H1 (cell line): Measurements from ENCODE around the gene LONP2. TPM values are rescaled to one million over a fixed set of nuclear protein-coding genes. Genes with fewer than 3 reads are reported as not detected.

Source experiments
- CTCF ChIA-PET: fragments of 300-600 bp; sonication (Branson Sonifier 250); formaldehyde crosslinking; loops from one replicate; lab custom pipeline; 2021; ENCODE audit not compliant: partially characterized antibody; lab: Charles Lee
- POLR2A ChIA-PET: fragments of 300-600 bp; sonication (Branson Sonifier 250); formaldehyde crosslinking; loops from one replicate; lab custom pipeline; 2021; ENCODE audit warnings: inconsistent platforms; ENCODE audit not compliant: partially characterized antibody; lab: Charles Lee
- DNase-seq, 2 experiments: peaks; one replicate each; pipeline versions ENCODE4 v3.0.0 to v3.0.0-alpha.2; 2010 to 2022; ENCODE audit warnings: low spot score in 2 of 2, low read depth in 1 of 2, mixed read lengths in 1 of 2
- FAIRE-seq: peaks from 2 replicates; lab custom pipeline; 2011; peaks lifted over from hg19 to GRCh38; lab: Jason Lieb, UNC
- H2AFZ ChIP-seq: 2 replicates; pipeline ENCODE4 v1.8.1; 2012; ENCODE audit warnings: low read length, inconsistent platforms
- H2AK5ac ChIP-seq: 2 replicates; pipeline ENCODE4 v1.6.1; 2013; ENCODE audit warnings: low read depth, low read length
- H2BK120ac ChIP-seq: replicated peaks from 2 replicates; pipeline ENCODE3; 2013; ENCODE audit warnings: low read depth, low read length, inconsistent platforms
- H2BK12ac ChIP-seq: 2 replicates; pipeline ENCODE4 v1.6.1; 2013; ENCODE audit warnings: low read depth, low read length
- H2BK15ac ChIP-seq: 2 replicates; pipeline ENCODE4 v1.6.1; 2013; ENCODE audit warnings: low read length
- H2BK20ac ChIP-seq: 2 replicates; pipeline ENCODE4 v1.6.1; 2013; ENCODE audit warnings: low read length
- H2BK5ac ChIP-seq: 2 replicates; pipeline ENCODE4 v1.6.1; 2013; ENCODE audit warnings: low read depth, low read length
- H3K14ac ChIP-seq: 2 replicates; pipeline ENCODE4 v1.6.1; 2013; ENCODE audit warnings: inconsistent platforms; ENCODE audit not compliant: insufficient read length
- H3K18ac ChIP-seq: 2 replicates; pipeline ENCODE4 v1.6.1; 2013; ENCODE audit warnings: low read length; ENCODE audit errors: extremely low read depth
- H3K23ac ChIP-seq: 2 replicates; pipeline ENCODE4 v1.6.1; 2013; ENCODE audit warnings: inconsistent platforms; ENCODE audit not compliant: insufficient read length
- H3K23me2 ChIP-seq: 2 replicates; pipeline ENCODE4 v1.6.1; 2013; ENCODE audit warnings: low read depth, low read length
- H3K27ac ChIP-seq: 2 replicates; pipeline ENCODE4 v1.6.1; 2011; ENCODE audit warnings: low read depth, low read length, inconsistent platforms
- H3K27me3 ChIP-seq, 4 experiments: replicated peaks in 1 of 4; 1 replicate in 1 of 4; 2 replicates in 3 of 4; pipeline versions ENCODE4 v1.6.1 to v1.8.1; 2011 to 2013; ENCODE audit warnings: low read length in 3 of 4, mild to moderate bottlenecking in 3 of 4, inconsistent platforms in 2 of 4, mixed read lengths in 2 of 4, moderate library complexity in 1 of 4; ENCODE audit not compliant: control insufficient read depth in 3 of 4, insufficient read depth in 3 of 4; ENCODE audit errors: extremely low read depth in 1 of 4
- H3K36me3 ChIP-seq, 4 experiments: 2 replicates each; pipeline versions ENCODE4 v1.6.1 to v1.8.1; 2011 to 2013; ENCODE audit warnings: mild to moderate bottlenecking in 4 of 4, low read length in 3 of 4, moderate library complexity in 2 of 4, control low read depth in 1 of 4, inconsistent platforms in 1 of 4; ENCODE audit not compliant: insufficient read depth in 4 of 4, control insufficient read depth in 2 of 4
- H3K4ac ChIP-seq: replicated peaks from 2 replicates; pipeline ENCODE3; 2013; ENCODE audit warnings: low read length, low read depth, mixed read lengths, inconsistent platforms; ENCODE audit not compliant: insufficient read length
- H3K4me1 ChIP-seq, 4 experiments: replicated peaks in 1 of 4; 1 replicate in 1 of 4; 2 replicates in 3 of 4; pipeline versions ENCODE4 v1.6.1 to v1.8.1; 2011 to 2013; ENCODE audit warnings: low read length in 3 of 4, inconsistent platforms in 2 of 4, mixed read lengths in 1 of 4; ENCODE audit not compliant: insufficient read depth in 4 of 4, control insufficient read depth in 3 of 4
- H3K4me2 ChIP-seq, 2 experiments: 2 replicates each; pipeline versions ENCODE4 v1.6.1 to v1.8.1; 2011 to 2013; ENCODE audit warnings: low read depth in 2 of 2, low read length in 2 of 2, control low read depth in 1 of 2, inconsistent platforms in 1 of 2, mild to moderate bottlenecking in 1 of 2; ENCODE audit not compliant: insufficient read depth in 1 of 2
- H3K4me3 ChIP-seq, 4 experiments: fragments of 200-600, 300-600 bp in 1 of 4; sonication (generic), shearing (Covaris generic), sonication (Bioruptor Twin) in 1 of 4; 2 replicates each; pipeline versions ENCODE4 v1.5.1 to v1.8.1; 2011 to 2016; ENCODE audit warnings: low read length in 4 of 4, low read depth in 3 of 4, control low read depth in 2 of 4, inconsistent platforms in 2 of 4, mild to moderate bottlenecking in 2 of 4, mixed read lengths in 1 of 4, moderate library complexity in 1 of 4; ENCODE audit not compliant: insufficient read depth in 2 of 4; ENCODE audit errors: extremely low read depth in 1 of 4
- H3K56ac ChIP-seq: replicated peaks from 2 replicates; pipeline ENCODE3; 2013; ENCODE audit warnings: low read depth, mild to moderate bottlenecking, mixed read lengths, low read length, inconsistent platforms; ENCODE audit not compliant: insufficient read length
- H3K79me1 ChIP-seq: 2 replicates; pipeline ENCODE4 v1.6.1; 2013; ENCODE audit warnings: low read depth, low read length, control low read depth
- H3K79me2 ChIP-seq, 2 experiments: 2 replicates each; pipeline versions ENCODE4 v1.6.1 to v1.8.1; 2012 to 2013; ENCODE audit warnings: low read length in 2 of 2, mild to moderate bottlenecking in 2 of 2, inconsistent platforms in 1 of 2; ENCODE audit not compliant: insufficient read depth in 2 of 2, control insufficient read depth in 1 of 2
- H3K9ac ChIP-seq, 4 experiments: replicated peaks in 1 of 4; 1 replicate in 1 of 4; 2 replicates in 3 of 4; pipeline versions ENCODE4 v1.6.1 to v1.8.1; 2011 to 2013; ENCODE audit warnings: low read depth in 3 of 4, low read length in 3 of 4, control low read depth in 2 of 4, mild to moderate bottlenecking in 2 of 4, moderate library complexity in 2 of 4, inconsistent platforms in 1 of 4; ENCODE audit errors: extremely low read depth in 1 of 4
- H3K9me3 ChIP-seq, 2 experiments: 2 replicates each; pipeline versions ENCODE4 v1.6.1 to v1.8.1; 2012 to 2013; ENCODE audit warnings: mild to moderate bottlenecking in 2 of 2, moderate library complexity in 2 of 2, control low read depth in 1 of 2, inconsistent platforms in 1 of 2, low read depth in 1 of 2, low read length in 1 of 2, mixed read lengths in 1 of 2; ENCODE audit not compliant: insufficient read depth in 2 of 2
- H4K20me1 ChIP-seq, 2 experiments: replicated peaks in 1 of 2; 2 replicates each; pipeline versions ENCODE3 to v1.8.1; 2011 to 2013; ENCODE audit warnings: inconsistent platforms in 2 of 2, low read length in 2 of 2, mild to moderate bottlenecking in 1 of 2; ENCODE audit not compliant: insufficient read depth in 2 of 2, control insufficient read depth in 1 of 2
- H4K5ac ChIP-seq: 2 replicates; pipeline ENCODE4 v1.6.1; 2013; ENCODE audit warnings: low read length, low read depth, mixed read lengths, inconsistent platforms; ENCODE audit not compliant: insufficient read length
- H4K8ac ChIP-seq: 2 replicates; pipeline ENCODE4 v1.8.0; 2013; ENCODE audit warnings: mild to moderate bottlenecking, moderate library complexity, low read length, inconsistent platforms; ENCODE audit not compliant: insufficient read depth; ENCODE audit errors: extremely low read depth
- H4K91ac ChIP-seq: replicated peaks from 2 replicates; pipeline ENCODE3; 2013; ENCODE audit warnings: low read length, mixed read lengths, inconsistent platforms; ENCODE audit not compliant: insufficient read length
- BACH1 ChIP-seq: IDR thresholded peaks from 2 replicates; pipeline ENCODE4 v1.6.1; 2012; ENCODE audit warnings: low read length, improper control_type of control experiment
- GABPA ChIP-seq: IDR thresholded peaks from 2 replicates; pipeline ENCODE4 v1.6.1; 2011; ENCODE audit warnings: mild to moderate bottlenecking, low read length, moderate library complexity, borderline replicate concordance; ENCODE audit not compliant: insufficient read depth
- WGBS, 2 experiments: shearing (Covaris generic) in 1 of 2; methylation state at CpG; one replicate each; pipeline versions ENCODE4 v1.1.6 to v1.1.7; 2013 to 2015; ENCODE audit warnings: low lambda C conversion rate in 2 of 2, mixed read lengths in 2 of 2, inconsistent platforms in 1 of 2, low coverage in 1 of 2, missing lambda C conversion rate in 1 of 2; ENCODE audit not compliant: insufficient replicate concordance in 2 of 2, insufficient coverage in 1 of 2, insufficient read length in 1 of 2; ENCODE audit errors: extremely low coverage in 1 of 2, missing lambda C conversion rate in 1 of 2; 5-methylcytosine and 5-hydroxymethylcytosine counted together
- polyA plus RNA-seq, 7 experiments: library from polyadenylated mRNA; depleted of rRNA in 3 of 7; stranded (reverse) in 5 of 7; unstranded in 2 of 7; fragments of >200 nt in 5 of 7; fragments of 200-250 nt in 2 of 7; gene quantifications; 1 replicate in 5 of 7; 2 replicates in 1 of 7; 4 replicates in 1 of 7; pipeline versions ENCODE4 v1.2.1 to v1.2.3, GENCODE V29; 2011 to 2013; ENCODE audit warnings: missing spikeins in 2 of 7, mixed read lengths in 2 of 7
- total RNA-seq: library from RNA; stranded (reverse); fragmentation: NEBNext Ultra II Directional; extraction: Animal tissue kit (Norgen Biotek cat#: 25700); gene quantifications from 2 replicates; pipeline ENCODE4 v1.2.1, GENCODE V29; 2021

LONP2 gene
- total and polyA plus RNA-seq, 2 of the 8 experiments (the other 6 are each of a cell fraction or from before 2014, with no cell fraction given): 8.1 to 23.1 TPM

DNA sequence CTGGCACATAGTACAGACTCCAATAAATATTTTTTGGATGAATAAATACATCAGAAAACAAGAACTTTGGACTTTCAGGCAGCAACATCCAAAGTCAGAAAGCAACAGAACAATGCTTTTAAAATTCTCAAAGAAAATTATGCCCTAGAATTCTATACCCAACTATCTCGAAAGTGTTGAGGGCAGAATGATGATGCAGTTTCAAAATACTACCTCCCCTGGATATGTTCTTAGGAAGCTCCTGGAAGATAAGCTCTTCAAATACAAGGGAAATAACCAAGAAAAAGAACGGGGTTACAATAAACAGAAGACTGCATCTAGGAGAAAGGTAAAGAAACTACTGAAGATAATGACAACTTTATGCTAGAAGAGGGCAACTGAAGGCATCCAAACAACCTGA, 130.2 kb downstream of the LONP2 start:
- no peak overlapping the region for H3K4me2 ChIP-seq

More for the DNA sequence above, 130.2 kb downstream of the LONP2 start:
- Histone ChIP-seq H2BK15ac (no peak overlapping the region), H3K27ac (no peak overlapping the region), H3K18ac (no peak overlapping the region), H3K79me1 (peaks cover 7% of the 10 kb centered on the region), H3K4me1 (peaks cover 0 to 12% (median 7%) of the 10 kb centered on the region in 4 experiments; a peak in 6 of 7 replicates), H2AFZ (no peak overlapping the region), H3K23me2 (no peaks in the 10 kb centered on the region), H2BK5ac (no peak overlapping the region), H2BK120ac (no peak overlapping the region), H3K79me2 (peaks cover 24 to 100% of the 10 kb centered on the region in 2 experiments), H2AK5ac (no peak overlapping the region), H4K5ac (no peak overlapping the region), H3K4me3 (no peak overlapping the region), H3K9me3 (no peaks in the 10 kb centered on the region), H4K91ac (no peak overlapping the region), H4K8ac (no peak overlapping the region), H3K56ac (no peak overlapping the region), H3K36me3 (no peaks in the 10 kb centered on the region), H4K20me1 (peaks cover 12 to 25% of the 10 kb centered on the region in 2 experiments), H2BK20ac (no peak overlapping the region), H3K4ac (no peak overlapping the region), H3K14ac (no peak overlapping the region), H2BK12ac (no peak overlapping the region), H3K9ac (no peak overlapping the region), H3K23ac (no peak overlapping the region), H3K27me3 (no peaks in the 10 kb centered on the region)
- DNase-seq: no peak
- no peak for FAIRE-seq
- ChIA-PET POLR2A (interaction anchor here (3.2 to 11.9 kb wide), 3 partner anchors 7 to 13 kb away, joined by 11 to 156 read pairs (median 52); partner anchors contain the start of gene SIAH1), CTCF (interaction anchor here (0.7 kb wide), 1 partner anchor 9 kb away, joined by 3 read pairs; no protein-coding TSS in a partner anchor)
- 76% methylated on average over 2 of the region's 2 CpGs; no CpG with 5 or more reads in 1 of the 2 experiments for whole genome bisulfite sequencing, 2 experiments
- TF ChIP-seq GABPA: no peak
- TF ChIP-seq BACH1: no peak
